C4-2B (cell line): Measurements from ENCODE around the gene PLEKHA1.

Experiments
- H3K27ac ChIP-seq: fragments of 450-650 bp; 2 replicates; pipeline ENCODE4 v1.5.1; 2017
- ZFX ChIP-seq: fragments of 450-650 bp; IDR thresholded peaks from 2 replicates; pipeline ENCODE4 v1.6.1; 2017
- TF ChIP-seq, protein P1 (sequence below): fragments of 450-650 bp; conservative IDR thresholded peaks from 2 replicates; pipeline ENCODE4 v1.5.1; 2017; ENCODE audit warnings: mild to moderate bottlenecking

The PLEKHA1 gene

DNA sequence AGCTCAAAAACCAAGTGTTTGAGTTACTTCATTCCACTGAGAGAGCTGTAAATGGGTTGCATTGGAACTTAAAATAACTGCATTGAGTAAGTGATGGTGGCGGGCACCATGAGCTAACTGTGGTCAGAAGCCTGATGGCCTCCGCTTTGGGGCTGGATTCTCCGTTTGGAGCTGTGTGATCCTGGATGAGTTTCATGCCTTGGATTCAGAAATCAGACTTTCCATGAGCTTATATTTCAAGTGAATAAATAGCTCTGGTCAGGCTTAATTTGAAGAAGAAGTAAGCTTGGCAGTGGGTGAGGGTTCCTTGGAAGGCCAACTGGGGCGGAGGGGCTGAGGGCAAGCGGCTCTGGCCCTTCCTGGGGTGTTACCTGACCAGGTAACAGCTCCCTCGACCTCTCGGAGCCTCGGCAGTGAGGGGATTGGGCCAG is 92.5 kb downstream of the PLEKHA1 start:
- TF ChIP-seq ZFX: no peak
- TF ChIP-seq, protein P1, sequence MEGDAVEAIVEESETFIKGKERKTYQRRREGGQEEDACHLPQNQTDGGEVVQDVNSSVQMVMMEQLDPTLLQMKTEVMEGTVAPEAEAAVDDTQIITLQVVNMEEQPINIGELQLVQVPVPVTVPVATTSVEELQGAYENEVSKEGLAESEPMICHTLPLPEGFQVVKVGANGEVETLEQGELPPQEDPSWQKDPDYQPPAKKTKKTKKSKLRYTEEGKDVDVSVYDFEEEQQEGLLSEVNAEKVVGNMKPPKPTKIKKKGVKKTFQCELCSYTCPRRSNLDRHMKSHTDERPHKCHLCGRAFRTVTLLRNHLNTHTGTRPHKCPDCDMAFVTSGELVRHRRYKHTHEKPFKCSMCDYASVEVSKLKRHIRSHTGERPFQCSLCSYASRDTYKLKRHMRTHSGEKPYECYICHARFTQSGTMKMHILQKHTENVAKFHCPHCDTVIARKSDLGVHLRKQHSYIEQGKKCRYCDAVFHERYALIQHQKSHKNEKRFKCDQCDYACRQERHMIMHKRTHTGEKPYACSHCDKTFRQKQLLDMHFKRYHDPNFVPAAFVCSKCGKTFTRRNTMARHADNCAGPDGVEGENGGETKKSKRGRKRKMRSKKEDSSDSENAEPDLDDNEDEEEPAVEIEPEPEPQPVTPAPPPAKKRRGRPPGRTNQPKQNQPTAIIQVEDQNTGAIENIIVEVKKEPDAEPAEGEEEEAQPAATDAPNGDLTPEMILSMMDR: no peak
- H3K27ac ChIP-seq: no peak overlapping the region

DNA sequence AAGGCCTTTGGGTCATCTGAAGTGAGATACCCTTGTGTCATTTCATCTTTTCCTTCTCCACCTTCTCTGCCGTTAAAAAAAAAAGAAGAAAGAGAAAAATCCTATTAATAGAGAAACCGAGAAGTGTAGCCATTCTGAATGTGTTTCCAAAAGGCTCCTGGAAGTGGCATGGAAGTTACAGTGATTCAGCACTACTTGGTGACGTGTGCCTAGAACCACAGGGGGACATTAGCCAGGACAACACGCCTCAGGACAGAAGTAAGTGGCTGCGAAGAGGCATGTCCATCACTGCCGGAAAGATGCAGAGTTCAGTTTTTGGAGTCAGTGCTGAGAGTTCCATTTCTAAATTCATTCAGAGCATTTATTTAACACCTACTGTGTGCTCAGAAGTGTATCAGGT is 93.2 kb downstream of the PLEKHA1 start:
- TF ChIP-seq, protein P1: no peak
- no peak for TF ChIP-seq ZFX
- H3K27ac ChIP-seq: no peak overlapping the region

DNA sequence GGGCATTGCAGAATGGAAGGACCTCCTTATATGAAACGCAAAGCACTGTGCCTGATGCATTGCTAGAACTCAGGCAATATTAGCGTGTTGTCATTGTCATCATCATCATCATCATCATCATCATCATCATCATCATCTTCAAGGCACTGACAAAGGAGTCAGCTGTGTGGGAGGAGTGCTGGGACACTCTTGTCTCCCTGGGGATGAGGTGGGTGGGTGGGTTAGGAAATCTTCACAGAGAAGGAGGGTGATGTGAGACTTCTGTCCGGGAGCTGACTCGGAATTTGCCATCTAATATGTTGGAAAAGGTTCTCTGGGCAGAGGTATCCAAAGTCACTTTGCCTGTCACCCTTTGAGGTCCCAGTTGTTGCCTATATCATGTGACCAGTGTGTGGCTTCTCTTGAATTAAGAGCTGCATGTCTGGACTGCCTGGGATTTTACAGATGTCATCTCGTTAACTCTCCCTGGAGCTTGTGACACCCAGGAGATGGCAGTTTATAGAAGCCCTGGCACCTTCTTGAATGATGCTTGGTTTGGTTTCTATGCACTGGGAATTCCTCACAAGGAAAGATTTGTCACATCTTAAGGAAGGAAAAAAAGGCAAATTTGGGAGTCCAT is 93.9 kb downstream of the PLEKHA1 start:
- no peak overlapping the region for H3K27ac ChIP-seq
- no peak for TF ChIP-seq ZFX
- TF ChIP-seq, protein P1: no peak

DNA sequence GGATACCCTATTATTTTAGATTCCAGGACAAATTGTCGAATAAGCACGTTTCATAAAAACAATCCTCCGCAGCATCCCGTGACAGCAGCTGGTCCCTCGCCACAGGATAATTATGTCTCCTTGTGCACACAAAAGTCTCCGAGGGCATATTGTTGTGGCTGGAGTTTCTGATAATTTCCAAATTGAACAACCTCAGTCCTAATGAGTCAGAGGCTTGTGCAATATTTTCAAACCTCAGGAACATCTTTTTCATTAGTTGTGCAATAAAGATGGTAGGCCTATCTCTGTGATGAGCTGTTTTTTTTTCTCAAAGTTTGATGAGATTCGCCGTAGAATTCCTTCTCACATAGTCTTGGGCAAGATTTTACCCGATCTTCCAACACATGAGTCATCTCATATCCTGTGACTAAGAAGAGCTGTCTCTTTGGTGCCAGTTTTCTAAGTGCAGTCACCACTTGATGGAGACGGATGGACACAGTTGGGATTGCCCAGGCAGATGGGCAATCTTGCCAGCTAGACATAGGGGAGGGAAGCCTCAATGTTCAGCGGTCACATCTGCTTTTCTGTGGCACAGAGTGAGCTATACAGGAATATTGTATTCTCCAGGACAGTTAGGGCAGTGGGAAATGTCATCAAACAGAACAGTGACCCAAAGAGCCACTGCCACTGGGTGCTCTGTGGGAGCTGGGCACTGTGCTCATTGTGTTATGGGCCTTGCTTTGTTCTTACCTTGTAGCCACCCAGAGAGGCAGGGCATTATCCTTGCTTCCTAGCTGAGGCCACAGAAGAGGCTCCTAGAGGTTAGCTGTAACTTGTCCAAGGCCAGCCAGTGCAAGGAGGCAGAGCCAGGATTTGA is 94.6 kb downstream of the PLEKHA1 start:
- no peak overlapping the region for H3K27ac ChIP-seq

DNA sequence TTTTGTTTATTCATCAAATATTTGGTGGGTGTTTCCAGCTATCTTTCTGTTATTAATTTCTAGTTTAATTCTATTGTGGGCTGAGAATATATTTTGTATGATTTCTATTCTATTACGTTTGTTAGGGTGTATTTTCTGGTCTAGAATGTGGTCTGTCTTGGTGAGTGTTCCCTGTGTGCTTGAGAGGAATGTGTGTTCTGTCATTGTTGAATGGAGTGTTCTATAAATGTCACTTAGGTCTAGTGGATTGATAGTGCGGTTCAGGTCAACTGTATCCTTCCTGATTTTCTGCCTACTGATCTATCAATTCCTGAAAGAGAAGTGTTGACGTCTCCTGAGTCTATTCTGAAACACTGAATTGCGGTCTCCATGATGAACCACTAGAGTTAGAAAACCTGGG is 95.3 kb downstream of the PLEKHA1 start:
- H3K27ac ChIP-seq: no peak overlapping the region
- TF ChIP-seq, protein P1: no peak
- TF ChIP-seq ZFX: no peak

More for the DNA sequence above, 94.6 kb downstream of the PLEKHA1 start:
- TF ChIP-seq, protein P1: no peak
- TF ChIP-seq ZFX: no peak

DNA sequence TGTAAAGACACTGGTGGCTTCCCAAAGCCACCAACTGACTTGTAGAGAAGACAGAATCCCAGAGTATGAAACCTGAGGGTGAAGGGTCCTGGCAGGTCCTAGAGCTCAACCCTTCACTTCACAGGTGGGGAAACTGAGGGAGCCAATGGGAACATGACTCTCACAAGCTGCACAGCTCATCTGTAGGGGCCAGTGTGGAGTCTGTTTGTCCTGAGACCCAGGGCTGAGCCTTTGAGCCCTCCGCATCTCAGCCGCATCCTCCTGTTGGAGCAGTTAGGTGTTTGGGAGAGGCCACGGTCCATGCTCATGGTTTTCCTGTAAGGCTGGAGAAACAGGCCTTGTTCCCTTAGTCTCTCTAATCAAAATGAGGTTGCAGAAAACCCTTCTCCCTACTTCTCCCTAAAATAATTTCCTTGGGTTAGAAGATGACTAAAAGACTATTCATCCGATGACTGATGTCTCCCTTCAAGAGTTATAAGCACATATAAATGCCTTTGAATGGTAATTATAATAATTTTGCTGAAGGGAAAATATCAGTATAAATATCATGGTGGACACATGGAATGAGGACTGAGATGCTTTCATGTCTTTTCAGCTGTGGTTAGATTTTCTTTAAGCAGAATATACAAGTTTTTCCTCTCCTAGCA is 97.1 kb downstream of the PLEKHA1 start:
- H3K27ac ChIP-seq: no peak overlapping the region
- TF ChIP-seq ZFX: no peak
- TF ChIP-seq, protein P1: no peak

DNA sequence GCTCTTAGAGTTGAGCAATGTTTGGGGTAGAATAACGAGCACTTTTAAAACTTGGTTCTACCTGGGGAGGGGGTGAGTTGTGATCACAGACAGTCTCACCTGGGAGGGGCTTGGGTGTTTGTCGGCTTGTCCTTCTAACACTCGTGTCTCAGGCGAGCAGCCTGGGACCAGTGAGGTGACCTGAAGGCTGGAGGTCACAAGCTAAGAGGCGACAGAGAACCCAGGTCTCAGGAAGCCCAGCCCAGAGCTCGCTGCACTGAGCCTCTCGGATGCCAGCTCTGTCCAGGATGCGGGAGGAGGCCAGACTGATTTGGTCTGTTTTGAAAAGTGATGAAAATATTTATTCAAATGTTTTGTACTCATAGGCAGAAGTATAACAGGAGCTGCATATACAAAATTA is 98.6 kb downstream of the PLEKHA1 start:
- no peak overlapping the region for H3K27ac ChIP-seq
- TF ChIP-seq, protein P1: no peak
- no peak for TF ChIP-seq ZFX
